HG02588 (cell line): ENCODE data around the gene PPP1R16B.
"Not testable (repeated sequence)": the region's sequence is repeated elsewhere in the genome, so short reads cannot be mapped to it uniquely, and the experiment has no call there.

Experiments used
- ATAC-seq: cut with Tn5 transposase; IDR thresholded peaks from one replicate; pipeline ENCODE4 v1.9.1; 2021; ENCODE audit warnings: mild to moderate bottlenecking, moderate library complexity; ENCODE audit not compliant: unreplicated experiment

PPP1R16B gene

GRCh38 chr20:38957915-38958485, 152.5 kb downstream of the PPP1R16B start:
- no peak for ATAC-seq

- not testable (repeated sequence) for ATAC-seq
Measured at GRCh38 chr20:38960187-38960687, 154.7 kb downstream of the PPP1R16B start.

GRCh38 chr20:38961530-38962043, 156.1 kb downstream of the PPP1R16B start:
- ATAC-seq: no peak

GRCh38 chr20:38962044-38962927, 156.8 kb downstream of the PPP1R16B start, which contains the start of gene DHX35:
DHX35 (plus strand) TSS chr20:38962344; CDS start chr20:38962368, 24 bp downstream.
- ATAC-seq: peak; percentile 94

GRCh38 chr20:38962928-38963401, 157.5 kb downstream of the PPP1R16B start:
- ATAC-seq: no peak

- no peak for ATAC-seq
Measured at GRCh38 chr20:38963745-38964144, 158.2 kb downstream of the PPP1R16B start.

- ATAC-seq: no peak
Measured at GRCh38 chr20:38965264-38965663, 159.8 kb downstream of the PPP1R16B start.

GRCh38 chr20:38968090-38968489, 162.6 kb downstream of the PPP1R16B start:
- ATAC-seq: no peak

- no peak for ATAC-seq
Measured at GRCh38 chr20:38969708-38970107, 164.2 kb downstream of the PPP1R16B start.

- ATAC-seq: no peak
Measured at GRCh38 chr20:38970302-38970701, 164.8 kb downstream of the PPP1R16B start.
